Psoas muscle (tissue), 8 donors: ENCODE data around the gene MUSK. TPM values are rescaled to one million over a fixed set of nuclear protein-coding genes. Genes with fewer than 3 reads are reported as not detected.

Experiments
- ATAC-seq, 4 donors: fragments of 200-7000 bp; cut with Tn5 transposase; one replicate each; pipeline ENCODE4 v1.9.1; 2020; ENCODE audit warnings: moderate library complexity in 3 of 4, mild to moderate bottlenecking in 2 of 4
- DNase-seq, 2 donors: peaks; one replicate each; pipeline ENCODE4 v3.0.0-alpha.2; 2020
- H3K27ac ChIP-seq: fragments of 200-600 bp; one replicate; pipeline ENCODE4 v1.8.0; 2022
- H3K27me3 ChIP-seq, 3 donors: fragments of 200-600 bp in 1 of 3; one replicate each; pipeline versions ENCODE4 v1.6.1 to v1.8.0; 2013 to 2022; ENCODE audit warnings: low read length in 2 of 3, mild to moderate bottlenecking in 2 of 3, moderate library complexity in 1 of 3; ENCODE audit not compliant: insufficient read depth in 3 of 3
- H3K36me3 ChIP-seq, 2 donors: fragments of 200-600 bp in 1 of 2; one replicate each; pipeline versions ENCODE4 v1.6.1 to v1.8.0; 2013 to 2022; ENCODE audit warnings: low read depth in 1 of 2, mild to moderate bottlenecking in 1 of 2, moderate library complexity in 1 of 2; ENCODE audit not compliant: insufficient read depth in 1 of 2
- H3K4me1 ChIP-seq: fragments of 200-600 bp; one replicate; pipeline ENCODE4 v1.8.0; 2022
- H3K4me3 ChIP-seq: fragments of 200-600 bp; one replicate; pipeline ENCODE4 v1.8.0; 2022; ENCODE audit warnings: mild to moderate bottlenecking
- H3K9me3 ChIP-seq: fragments of 200-600 bp; one replicate; pipeline ENCODE4 v1.8.0; 2022
- CTCF ChIP-seq: fragments of 200-600 bp; IDR thresholded peaks from one replicate; pipeline ENCODE4 v1.8.0; 2022; ENCODE audit warnings: antibody characterized with exemption
- WGBS, 3 donors: extraction: QIAGEN DNeasy Blood & Tissue Kit; methylation state at CpG; one replicate each; pipeline versions ENCODE4 v1.1.6 to v1.1.7; 2013; 5-methylcytosine and 5-hydroxymethylcytosine counted together
- intact Hi-C, 2 donors: fragments of 100-400 bp; cut with DNase I; formaldehyde crosslinking; loops; one replicate each; pipeline versions ENCODE4 v1.11.0 to v1.14.2; 2022
- polyA plus RNA-seq, 3 donors: library from polyadenylated mRNA; stranded (reverse); fragments of 200-250 nt; gene quantifications; one replicate each; pipeline ENCODE4 v1.2.3, GENCODE V29; 2013
- total RNA-seq, 4 donors: library from RNA; stranded (reverse); fragmentation: NEBNext Ultra II Directional in 2 of 4; extraction: Animal tissue kit (Norgen Biotek cat#: 25700) in 2 of 4; gene quantifications; one replicate each; pipeline versions ENCODE4 v1.2.1 to v1.2.4, GENCODE V29; 2021 to 2023
- donor health status: healthy with polysubstance abuse.
- donor health status: DM: no; HTN: no; CAD: no; lungs with moderate emphysema.
- donor health status: Bipolar disorder and iron deficiency.
- donor health status: healthy.
- donor health status: DM: yes; HTN: yes; CAD: no.
- donor health status: DM: no; HTN: no; CAD: no.
- donor health status: DM: no; HTN: no; CAD: no.
- donor health status: DM: yes; HTN: yes; CAD: no.

Gene MUSK
- total and polyA plus RNA-seq, 7 donors: 0.66 to 15.7 (median 2.9) TPM

GRCh38 chr9:110801426-110801825 lies 132.8 kb downstream of the MUSK start:
- intact Hi-C loops: no loop called here
- no peak overlapping the region for H3K4me3 ChIP-seq
- no peak overlapping the region for H3K27ac ChIP-seq
- no peaks in the 10 kb centered on the region for H3K9me3 ChIP-seq
- DNase-seq (no peak), ATAC-seq (no peak)
- no peaks in the 10 kb centered on the region for H3K36me3 ChIP-seq
- H3K27me3 ChIP-seq: no peaks in the 10 kb centered on the region
- no peak for TF ChIP-seq CTCF
- H3K4me1 ChIP-seq: no peaks in the 10 kb centered on the region
- 50 to 89% (median 78%) methylated on average over 1 of the region's 1 CpG for WGBS, 3 donors

- intact Hi-C loops: no loop called here
- Histone ChIP-seq H3K4me3 (no peak overlapping the region), H3K36me3 (no peaks in the 10 kb centered on the region), H3K4me1 (no peaks in the 10 kb centered on the region), H3K9me3 (no peaks in the 10 kb centered on the region), H3K27me3 (no peaks in the 10 kb centered on the region), H3K27ac (no peak overlapping the region)
- DNase-seq (no peak), ATAC-seq (peak in 1 of 4 donors; percentile 37)
- no peak for TF ChIP-seq CTCF
- 56 to 70% (median 66%) methylated on average over 6 of the region's 6 CpGs for WGBS, 3 donors
These were observed 133.9 kb downstream of the MUSK start for GRCh38 chr9:110802416-110803035.

DNA sequence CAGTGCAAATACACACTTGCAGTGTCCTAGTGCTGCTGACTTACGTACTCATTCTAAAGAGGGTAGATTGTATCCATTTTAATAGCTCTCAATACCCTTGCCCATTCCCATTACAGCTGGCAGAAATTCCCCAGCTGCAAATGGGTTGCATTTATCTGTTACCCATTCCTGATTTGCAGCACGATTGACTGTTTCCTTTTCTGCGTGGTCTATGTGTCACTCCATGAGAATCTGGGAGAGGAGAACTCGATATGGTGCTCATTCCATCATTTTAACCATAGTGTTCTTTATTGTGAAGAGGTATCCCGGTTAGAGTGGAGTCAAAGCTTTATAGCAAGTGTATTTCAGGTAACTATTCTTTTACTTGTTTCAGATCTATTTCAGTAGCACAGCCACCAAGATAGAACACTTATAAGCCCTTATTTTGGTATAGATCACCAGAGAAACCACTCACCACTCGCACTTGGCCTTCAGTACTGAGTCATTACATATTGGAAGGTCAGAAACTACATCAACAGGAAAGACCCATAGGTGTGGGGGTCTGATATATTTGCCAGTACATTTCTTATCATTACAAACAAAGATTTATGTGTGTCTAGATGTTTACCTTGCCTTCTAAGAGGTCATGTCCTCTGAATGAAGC lies 139.5 kb downstream of the MUSK start:
- intact Hi-C loops: no loop called here
- DNase-seq (no peak), ATAC-seq (no peak)
- no peaks in the 10 kb centered on the region for H3K36me3 ChIP-seq
- H3K4me3 ChIP-seq: no peak overlapping the region
- H3K4me1 ChIP-seq: no peaks in the 10 kb centered on the region
- no peaks in the 10 kb centered on the region for H3K9me3 ChIP-seq
- no peak overlapping the region for H3K27ac ChIP-seq
- 72 to 74% (median 73%) methylated on average over 6 of the region's 6 CpGs for WGBS, 3 donors
- no peak for TF ChIP-seq CTCF
- no peaks in the 10 kb centered on the region for H3K27me3 ChIP-seq

GRCh38 chr9:110808599-110808980 lies 140.0 kb downstream of the MUSK start:
- intact Hi-C loops: no loop called here
- no peak for DNase-seq
- 87 to 92% (median 90%) methylated on average over 4 of the region's 4 CpGs for WGBS, 3 donors
- no peak for ATAC-seq
- no peaks in the 10 kb centered on the region for H3K27me3 ChIP-seq
- no peaks in the 10 kb centered on the region for H3K4me1 ChIP-seq
- TF ChIP-seq CTCF: no peak
- H3K27ac ChIP-seq: no peak overlapping the region
- H3K9me3 ChIP-seq: no peaks in the 10 kb centered on the region
- H3K36me3 ChIP-seq: no peaks in the 10 kb centered on the region
- no peak overlapping the region for H3K4me3 ChIP-seq
